Spleen (tissue), 11 donors: ENCODE results near the gene NXPH3. TPM values are rescaled to one million over a fixed set of nuclear protein-coding genes. Genes with fewer than 3 reads are reported as not detected.

Source experiments
- DNase-seq: peaks from one replicate; pipeline ENCODE4 v3.0.0-alpha.2; 2020
- H3K27ac ChIP-seq, 8 donors: fragments of 200-600 bp; sonication (generic) in 7 of 8; 1 replicate in 4 of 8; 2 replicates in 4 of 8; pipeline versions ENCODE4 v1.5.0 to v1.8.0; 2016 to 2021; ENCODE audit warnings: inconsistent platforms in 4 of 8, mild to moderate bottlenecking in 4 of 8, moderate library complexity in 1 of 8
- H3K27me3 ChIP-seq, 7 donors: fragments of 200-600 bp; sonication (generic) in 6 of 7; replicated peaks in 1 of 7; 1 replicate in 4 of 7; 2 replicates in 3 of 7; pipeline versions ENCODE4 v1.5.0 to v1.8.0; 2016 to 2021; ENCODE audit warnings: inconsistent platforms in 3 of 7, mild to moderate bottlenecking in 1 of 7
- H3K36me3 ChIP-seq, 6 donors: fragments of 200-600 bp; sonication (generic) in 5 of 6; 1 replicate in 4 of 6; 2 replicates in 2 of 6; pipeline versions ENCODE4 v1.5.0 to v1.8.0; 2016 to 2021; ENCODE audit warnings: inconsistent platforms in 2 of 6
- H3K4me1 ChIP-seq, 6 donors: fragments of 200-600 bp; sonication (generic) in 5 of 6; 1 replicate in 3 of 6; 2 replicates in 3 of 6; pipeline versions ENCODE4 v1.5.0 to v1.8.0; 2016 to 2021; ENCODE audit warnings: inconsistent platforms in 3 of 6
- H3K4me3 ChIP-seq, 8 donors: fragments of 200-600 bp; sonication (generic) in 7 of 8; 1 replicate in 4 of 8; 2 replicates in 4 of 8; pipeline versions ENCODE4 v1.5.0 to v1.8.0; 2016 to 2021; ENCODE audit warnings: inconsistent platforms in 4 of 8, mild to moderate bottlenecking in 4 of 8, moderate library complexity in 2 of 8
- H3K9me3 ChIP-seq, 8 donors: fragments of 200-600 bp; sonication (generic) in 7 of 8; 1 replicate in 4 of 8; 2 replicates in 4 of 8; pipeline versions ENCODE4 v1.5.0 to v1.8.0; 2016 to 2021; ENCODE audit warnings: inconsistent platforms in 4 of 8
- POLR2A ChIP-seq, 3 donors: fragments of 450-650 bp; IDR thresholded peaks; one replicate each; pipeline ENCODE4 v1.5.1; 2017; ENCODE audit warnings: antibody characterized with exemption in 3 of 3, mild to moderate bottlenecking in 1 of 3
- POLR2AphosphoS5 ChIP-seq, 3 donors: sonication (generic); formaldehyde crosslinking; IDR thresholded peaks; one replicate each; pipeline ENCODE4 v1.5.1; 2017; ENCODE audit warnings: antibody characterized with exemption in 3 of 3
- WGBS, 5 donors: extraction: QIAGEN DNeasy Blood & Tissue Kit in 3 of 5; methylation state at CpG; one replicate each; pipeline versions ENCODE4 v1.1.5 to v1.1.7; 2013 to 2018; 5-methylcytosine and 5-hydroxymethylcytosine counted together
- intact Hi-C: fragments of 100-400 bp; cut with DNase I; formaldehyde crosslinking; loops from one replicate; pipeline ENCODE4 v1.15.0; 2023; ENCODE audit warnings: low total_unique reads
- polyA plus RNA-seq, 3 donors: library from polyadenylated mRNA; stranded (reverse); fragments of 200-250 nt; gene quantifications; one replicate each; pipeline ENCODE4 v1.2.1, GENCODE V29; 2013
- total RNA-seq, 7 donors: library from RNA; depleted of rRNA in 3 of 7; stranded (reverse); fragments of >200 nt in 3 of 7; fragmentation: NEBNext Ultra II Directional in 4 of 7; extraction: Animal tissue kit (Norgen Biotek cat#: 25700) in 4 of 7; gene quantifications; one replicate each; pipeline versions ENCODE4 v1.1.0 to v1.2.1, GENCODE V29; 2016 to 2021
- TF ChIP-seq, protein P1 (sequence below), 11 experiments: fragments of 200-600 bp in 7 of 11; fragments of 450-650 bp in 4 of 11; sonication (generic) in 4 of 11; IDR thresholded peaks in 8 of 11; conservative IDR thresholded peaks in 3 of 11; 1 replicate in 7 of 11; 2 replicates in 4 of 11; pipeline versions ENCODE4 v1.4.0 to v1.8.0; 2016 to 2021; ENCODE audit warnings: antibody characterized with exemption in 11 of 11, inconsistent platforms in 4 of 11, mild to moderate bottlenecking in 1 of 11
- donor health status: healthy with polysubstance abuse.
- donor health status: DM: no; HTN: no; CAD: no; lungs with moderate emphysema.
- donor health status: DM: no; HTN: no; CAD: no.
- donor health status: Bipolar disorder and iron deficiency.
- donor health status: healthy.
- donor health status: DM: no; HTN: no; CAD: no.
- donor health status: DM: yes; HTN: yes; CAD: no.

NXPH3 gene
- total and polyA plus RNA-seq, 10 donors: 0.37 to 3.3 (median 1.4) TPM

DNA sequence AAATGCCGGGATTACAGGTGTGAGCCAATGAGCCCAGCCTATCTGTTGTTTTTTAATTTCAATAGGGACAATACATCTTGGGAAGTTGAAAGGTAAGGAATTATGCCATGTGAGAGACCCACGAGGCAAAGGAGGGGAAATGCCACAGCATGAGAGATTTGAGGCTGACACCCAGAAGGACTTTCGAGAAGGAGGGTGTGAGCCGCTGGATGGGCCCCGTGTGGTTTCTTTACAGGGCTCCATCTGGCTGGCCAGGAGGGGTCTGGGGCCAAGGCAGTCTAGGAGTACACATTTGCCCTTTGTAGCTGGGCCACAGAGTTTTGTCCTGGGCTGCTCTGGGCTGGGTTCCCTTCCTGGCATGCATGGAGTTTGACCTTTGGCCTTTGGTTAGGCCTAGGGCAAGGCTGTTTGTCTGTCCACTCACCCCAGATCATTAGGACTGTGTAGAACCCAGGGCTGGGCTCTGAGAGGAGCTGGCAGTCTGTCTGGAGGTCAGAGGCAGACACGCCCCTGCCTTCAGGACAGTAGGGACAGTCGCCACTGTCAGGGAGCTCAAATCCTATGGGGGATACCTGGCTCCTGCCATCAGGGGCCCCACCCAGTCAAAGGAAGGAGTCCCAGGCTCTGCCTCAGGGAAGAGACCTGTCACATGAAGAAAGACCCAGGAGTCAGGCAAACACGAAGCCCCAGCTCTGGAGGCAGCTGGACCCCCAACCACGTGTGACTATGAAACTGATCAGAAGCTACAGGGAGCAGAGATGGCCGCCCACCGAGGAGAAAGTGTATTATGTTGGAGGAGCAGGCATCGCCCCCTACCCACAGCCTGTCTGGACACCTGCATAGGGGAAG lies 24.2 kb upstream of the NXPH3 start:
- H3K4me1 ChIP-seq: peaks cover 5 to 7% (median 6%) of the 10 kb centered on the region in 6 donors
- H3K27me3 ChIP-seq: peaks cover 0 to 13% (median 0%) of the 10 kb centered on the region in 7 donors
- intact Hi-C loops: loop anchor here (10.0 kb wide), 1 partner anchor 57 kb away; the partner anchor contains the start of gene NGFR
- peak; percentile 36 for DNase-seq
- H3K36me3 ChIP-seq: no peaks in the 10 kb centered on the region
- TF ChIP-seq, protein P1, sequence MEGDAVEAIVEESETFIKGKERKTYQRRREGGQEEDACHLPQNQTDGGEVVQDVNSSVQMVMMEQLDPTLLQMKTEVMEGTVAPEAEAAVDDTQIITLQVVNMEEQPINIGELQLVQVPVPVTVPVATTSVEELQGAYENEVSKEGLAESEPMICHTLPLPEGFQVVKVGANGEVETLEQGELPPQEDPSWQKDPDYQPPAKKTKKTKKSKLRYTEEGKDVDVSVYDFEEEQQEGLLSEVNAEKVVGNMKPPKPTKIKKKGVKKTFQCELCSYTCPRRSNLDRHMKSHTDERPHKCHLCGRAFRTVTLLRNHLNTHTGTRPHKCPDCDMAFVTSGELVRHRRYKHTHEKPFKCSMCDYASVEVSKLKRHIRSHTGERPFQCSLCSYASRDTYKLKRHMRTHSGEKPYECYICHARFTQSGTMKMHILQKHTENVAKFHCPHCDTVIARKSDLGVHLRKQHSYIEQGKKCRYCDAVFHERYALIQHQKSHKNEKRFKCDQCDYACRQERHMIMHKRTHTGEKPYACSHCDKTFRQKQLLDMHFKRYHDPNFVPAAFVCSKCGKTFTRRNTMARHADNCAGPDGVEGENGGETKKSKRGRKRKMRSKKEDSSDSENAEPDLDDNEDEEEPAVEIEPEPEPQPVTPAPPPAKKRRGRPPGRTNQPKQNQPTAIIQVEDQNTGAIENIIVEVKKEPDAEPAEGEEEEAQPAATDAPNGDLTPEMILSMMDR (IDR thresholded peaks at IDR 0.05 in 8 of 11, conservative IDR thresholded peaks at IDR 0.05 in 3 of 11): no peak
- TF ChIP-seq POLR2A (IDR thresholded peaks at IDR 0.05) (no peak), POLR2AphosphoS5 (IDR thresholded peaks at IDR 0.05) (no peak)
- WGBS, 5 donors: 80 to 92% (median 85%) methylated on average over 11 to 12 of the region's 12 CpGs
- H3K9me3 ChIP-seq: no peaks in the 10 kb centered on the region
- H3K4me3 ChIP-seq: no peak overlapping the region
- H3K27ac ChIP-seq: no peak overlapping the region

DNA sequence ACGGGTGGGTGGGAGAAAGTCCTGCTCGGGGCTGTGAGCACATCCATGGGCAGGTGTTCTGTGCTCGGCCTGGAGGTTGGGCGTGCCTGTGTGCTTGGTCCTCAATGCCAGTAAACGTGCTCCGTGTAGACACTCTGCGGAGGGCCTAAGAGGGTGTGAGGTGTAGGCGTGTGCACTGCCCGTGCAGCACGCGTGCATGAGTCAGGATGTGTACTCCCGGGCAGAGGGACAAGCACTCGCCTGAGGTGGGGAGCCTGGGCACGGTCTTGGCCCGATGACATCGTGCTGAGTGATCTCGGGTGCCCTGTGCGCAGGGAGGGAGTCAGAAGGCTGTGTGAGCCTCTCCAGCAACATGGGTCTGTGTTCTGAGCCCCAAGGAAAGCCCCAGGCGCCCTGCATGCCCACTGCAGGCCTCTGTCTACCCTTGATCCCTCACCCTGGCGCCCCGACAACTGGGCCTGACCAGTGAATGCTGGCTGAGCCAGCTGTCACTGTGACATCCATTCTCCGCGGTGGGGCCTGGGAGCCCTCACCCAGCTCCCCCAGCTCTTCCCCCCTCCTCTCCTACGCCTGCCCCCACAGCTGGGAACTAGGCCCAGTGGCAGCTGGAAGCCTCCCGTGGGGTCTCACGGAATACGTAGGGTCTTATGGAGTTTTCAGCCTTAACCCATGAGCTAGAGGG lies 23.5 kb upstream of the NXPH3 start:
- WGBS, 5 donors: 85 to 93% (median 88%) methylated on average over 23 to 27 of the region's 27 CpGs
- Histone ChIP-seq H3K9me3 (no peaks in the 10 kb centered on the region), H3K4me1 (peaks cover 5 to 10% (median 8%) of the 10 kb centered on the region in 6 donors), H3K27ac (no peak overlapping the region), H3K36me3 (no peaks in the 10 kb centered on the region), H3K27me3 (peaks cover 0 to 16% (median 0%) of the 10 kb centered on the region in 7 donors), H3K4me3 (no peak overlapping the region)
- no peak for TF ChIP-seq POLR2A (IDR thresholded peaks at IDR 0.05)
- TF ChIP-seq, protein P1 (IDR thresholded peaks at IDR 0.05 in 8 of 11, conservative IDR thresholded peaks at IDR 0.05 in 3 of 11): no peak
- TF ChIP-seq POLR2AphosphoS5 (IDR thresholded peaks at IDR 0.05): no peak
- intact Hi-C loops: loop anchor here (10.0 kb wide), 1 partner anchor 57 kb away; the partner anchor contains the start of gene NGFR
- DNase-seq: peak; percentile 65

DNA sequence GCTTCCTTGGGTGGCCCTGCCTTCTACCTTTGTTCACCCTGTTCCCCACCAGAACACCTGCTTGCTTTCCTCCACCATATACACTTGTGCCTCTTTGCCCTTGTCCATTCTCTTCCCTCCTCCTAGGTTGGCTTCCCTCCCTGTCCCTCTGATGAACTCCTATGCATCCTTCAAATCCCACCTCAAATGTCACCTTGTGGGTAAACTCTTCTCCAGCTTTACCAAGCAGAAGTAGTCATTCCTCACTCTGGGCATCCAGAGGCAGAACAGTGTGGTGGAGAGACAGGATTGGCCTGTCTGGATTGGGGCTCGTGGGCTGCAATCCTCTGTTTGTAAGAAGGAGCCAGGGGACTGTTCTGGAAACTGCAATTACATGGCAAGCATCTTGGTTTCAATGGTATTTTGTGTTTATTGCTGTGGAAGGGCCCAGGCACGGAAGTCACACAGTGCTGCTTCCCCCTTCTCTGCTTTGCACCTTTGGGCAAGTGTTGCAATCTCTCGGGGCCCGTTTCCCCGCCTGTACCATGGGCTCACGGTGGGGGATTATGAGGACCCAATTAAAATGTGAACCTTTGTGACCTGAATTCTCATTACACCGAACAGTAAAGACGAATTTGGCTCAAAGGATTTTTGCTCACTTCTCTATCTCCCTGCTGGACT lies 21.9 kb upstream of the NXPH3 start:
- Histone ChIP-seq H3K27ac (no peak overlapping the region), H3K36me3 (no peaks in the 10 kb centered on the region), H3K4me3 (no peak overlapping the region), H3K4me1 (peaks cover 5 to 15% (median 8%) of the 10 kb centered on the region in 6 donors), H3K9me3 (no peaks in the 10 kb centered on the region), H3K27me3 (peaks cover 0 to 22% (median 0%) of the 10 kb centered on the region in 7 donors)
- intact Hi-C loops: loop anchor here (10.0 kb wide), 1 partner anchor 59 kb away; the partner anchor contains the start of gene NGFR
- peak; percentile 37 for DNase-seq
- WGBS, 5 donors: 49 to 85% (median 72%) methylated on average over 8 of the region's 8 CpGs
- no peak for TF ChIP-seq POLR2A (IDR thresholded peaks at IDR 0.05)
- TF ChIP-seq POLR2AphosphoS5 (IDR thresholded peaks at IDR 0.05): no peak
- TF ChIP-seq, protein P1 (IDR thresholded peaks at IDR 0.05 in 8 of 11, conservative IDR thresholded peaks at IDR 0.05 in 3 of 11): no peak
